Spleen (tissue), 11 donors: ENCODE measurements around the gene SKIDA1. TPM values are rescaled to one million over a fixed set of nuclear protein-coding genes. Genes with fewer than 3 reads are reported as not detected.

Source experiments
- DNase-seq: peaks from one replicate; pipeline ENCODE4 v3.0.0-alpha.2; 2020
- H3K27ac ChIP-seq, 8 donors: fragments of 200-600 bp; sonication (generic) in 7 of 8; 1 replicate in 4 of 8; 2 replicates in 4 of 8; pipeline versions ENCODE4 v1.5.0 to v1.8.0; 2016 to 2021; ENCODE audit warnings: inconsistent platforms in 4 of 8, mild to moderate bottlenecking in 4 of 8, moderate library complexity in 1 of 8
- H3K27me3 ChIP-seq, 7 donors: fragments of 200-600 bp; sonication (generic) in 6 of 7; replicated peaks in 1 of 7; 1 replicate in 4 of 7; 2 replicates in 3 of 7; pipeline versions ENCODE4 v1.5.0 to v1.8.0; 2016 to 2021; ENCODE audit warnings: inconsistent platforms in 3 of 7, mild to moderate bottlenecking in 1 of 7
- H3K36me3 ChIP-seq, 6 donors: fragments of 200-600 bp; sonication (generic) in 5 of 6; 1 replicate in 4 of 6; 2 replicates in 2 of 6; pipeline versions ENCODE4 v1.5.0 to v1.8.0; 2016 to 2021; ENCODE audit warnings: inconsistent platforms in 2 of 6
- H3K4me1 ChIP-seq, 6 donors: fragments of 200-600 bp; sonication (generic) in 5 of 6; 1 replicate in 3 of 6; 2 replicates in 3 of 6; pipeline versions ENCODE4 v1.5.0 to v1.8.0; 2016 to 2021; ENCODE audit warnings: inconsistent platforms in 3 of 6
- H3K4me3 ChIP-seq, 8 donors: fragments of 200-600 bp; sonication (generic) in 7 of 8; 1 replicate in 4 of 8; 2 replicates in 4 of 8; pipeline versions ENCODE4 v1.5.0 to v1.8.0; 2016 to 2021; ENCODE audit warnings: inconsistent platforms in 4 of 8, mild to moderate bottlenecking in 4 of 8, moderate library complexity in 2 of 8
- H3K9me3 ChIP-seq, 8 donors: fragments of 200-600 bp; sonication (generic) in 7 of 8; 1 replicate in 4 of 8; 2 replicates in 4 of 8; pipeline versions ENCODE4 v1.5.0 to v1.8.0; 2016 to 2021; ENCODE audit warnings: inconsistent platforms in 4 of 8
- POLR2A ChIP-seq, 3 donors: fragments of 450-650 bp; IDR thresholded peaks; one replicate each; pipeline ENCODE4 v1.5.1; 2017; ENCODE audit warnings: antibody characterized with exemption in 3 of 3, mild to moderate bottlenecking in 1 of 3
- POLR2AphosphoS5 ChIP-seq, 3 donors: sonication (generic); formaldehyde crosslinking; IDR thresholded peaks; one replicate each; pipeline ENCODE4 v1.5.1; 2017; ENCODE audit warnings: antibody characterized with exemption in 3 of 3
- WGBS, 5 donors: extraction: QIAGEN DNeasy Blood & Tissue Kit in 3 of 5; methylation state at CpG; one replicate each; pipeline versions ENCODE4 v1.1.5 to v1.1.7; 2013 to 2018; 5-methylcytosine and 5-hydroxymethylcytosine counted together
- intact Hi-C: fragments of 100-400 bp; cut with DNase I; formaldehyde crosslinking; loops from one replicate; pipeline ENCODE4 v1.15.0; 2023; ENCODE audit warnings: low total_unique reads
- polyA plus RNA-seq, 3 donors: library from polyadenylated mRNA; stranded (reverse); fragments of 200-250 nt; gene quantifications; one replicate each; pipeline ENCODE4 v1.2.1, GENCODE V29; 2013
- total RNA-seq, 7 donors: library from RNA; depleted of rRNA in 3 of 7; stranded (reverse); fragments of >200 nt in 3 of 7; fragmentation: NEBNext Ultra II Directional in 4 of 7; extraction: Animal tissue kit (Norgen Biotek cat#: 25700) in 4 of 7; gene quantifications; one replicate each; pipeline versions ENCODE4 v1.1.0 to v1.2.1, GENCODE V29; 2016 to 2021
- TF ChIP-seq, protein P1 (sequence below), 11 experiments: fragments of 200-600 bp in 7 of 11; fragments of 450-650 bp in 4 of 11; sonication (generic) in 4 of 11; IDR thresholded peaks in 8 of 11; conservative IDR thresholded peaks in 3 of 11; 1 replicate in 7 of 11; 2 replicates in 4 of 11; pipeline versions ENCODE4 v1.4.0 to v1.8.0; 2016 to 2021; ENCODE audit warnings: antibody characterized with exemption in 11 of 11, inconsistent platforms in 4 of 11, mild to moderate bottlenecking in 1 of 11
- donor health status: healthy with polysubstance abuse.
- donor health status: DM: no; HTN: no; CAD: no; lungs with moderate emphysema.
- donor health status: DM: no; HTN: no; CAD: no.
- donor health status: Bipolar disorder and iron deficiency.
- donor health status: healthy.
- donor health status: DM: no; HTN: no; CAD: no.
- donor health status: DM: yes; HTN: yes; CAD: no.

SKIDA1 gene
- total and polyA plus RNA-seq, 10 donors: 0.14 to 0.91 (median 0.44) TPM; not detected in 1

DNA sequence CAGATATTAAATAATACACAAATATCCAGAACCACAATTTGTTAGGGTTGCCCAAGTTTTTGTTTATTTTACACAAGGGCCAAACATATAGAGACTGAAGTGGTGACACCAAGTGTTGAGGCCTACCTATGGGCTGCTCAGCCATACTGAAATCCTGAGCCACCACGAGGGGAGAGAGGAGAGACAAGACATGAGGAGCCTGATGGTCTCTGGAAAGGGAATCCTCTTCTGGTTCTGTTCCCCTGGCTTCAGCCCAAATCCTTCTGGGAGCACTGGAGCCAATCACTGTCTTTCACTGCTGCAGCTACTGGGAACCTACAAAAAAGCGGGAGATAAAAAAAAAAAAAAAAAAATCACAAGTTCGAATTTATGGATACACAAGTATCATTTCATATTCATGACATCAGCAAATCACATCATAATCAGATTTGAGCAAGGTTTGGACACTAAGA, 1.9 kb downstream of the SKIDA1 start:
- intact Hi-C loops: no loop called here
- Histone ChIP-seq H3K36me3 (no peaks in the 10 kb centered on the region), H3K9me3 (no peaks in the 10 kb centered on the region), H3K27me3 (peaks cover 0 to 99% (median 25%) of the 10 kb centered on the region in 7 donors), H3K4me1 (peaks cover 0 to 78% (median 45%) of the 10 kb centered on the region in 6 donors), H3K4me3 (no peak overlapping the region), H3K27ac (peak overlapping the region in 2 of 8 donors; percentile 94 to 97)
- TF ChIP-seq POLR2A (IDR thresholded peaks at IDR 0.05): no peak
- TF ChIP-seq POLR2AphosphoS5 (IDR thresholded peaks at IDR 0.05): no peak
- TF ChIP-seq, protein P1, sequence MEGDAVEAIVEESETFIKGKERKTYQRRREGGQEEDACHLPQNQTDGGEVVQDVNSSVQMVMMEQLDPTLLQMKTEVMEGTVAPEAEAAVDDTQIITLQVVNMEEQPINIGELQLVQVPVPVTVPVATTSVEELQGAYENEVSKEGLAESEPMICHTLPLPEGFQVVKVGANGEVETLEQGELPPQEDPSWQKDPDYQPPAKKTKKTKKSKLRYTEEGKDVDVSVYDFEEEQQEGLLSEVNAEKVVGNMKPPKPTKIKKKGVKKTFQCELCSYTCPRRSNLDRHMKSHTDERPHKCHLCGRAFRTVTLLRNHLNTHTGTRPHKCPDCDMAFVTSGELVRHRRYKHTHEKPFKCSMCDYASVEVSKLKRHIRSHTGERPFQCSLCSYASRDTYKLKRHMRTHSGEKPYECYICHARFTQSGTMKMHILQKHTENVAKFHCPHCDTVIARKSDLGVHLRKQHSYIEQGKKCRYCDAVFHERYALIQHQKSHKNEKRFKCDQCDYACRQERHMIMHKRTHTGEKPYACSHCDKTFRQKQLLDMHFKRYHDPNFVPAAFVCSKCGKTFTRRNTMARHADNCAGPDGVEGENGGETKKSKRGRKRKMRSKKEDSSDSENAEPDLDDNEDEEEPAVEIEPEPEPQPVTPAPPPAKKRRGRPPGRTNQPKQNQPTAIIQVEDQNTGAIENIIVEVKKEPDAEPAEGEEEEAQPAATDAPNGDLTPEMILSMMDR (IDR thresholded peaks at IDR 0.05 in 8 of 11, conservative IDR thresholded peaks at IDR 0.05 in 3 of 11): no peak
- WGBS, 5 donors: 61 to 76% (median 69%) methylated on average over 3 of the region's 3 CpGs
- DNase-seq: no peak

DNA sequence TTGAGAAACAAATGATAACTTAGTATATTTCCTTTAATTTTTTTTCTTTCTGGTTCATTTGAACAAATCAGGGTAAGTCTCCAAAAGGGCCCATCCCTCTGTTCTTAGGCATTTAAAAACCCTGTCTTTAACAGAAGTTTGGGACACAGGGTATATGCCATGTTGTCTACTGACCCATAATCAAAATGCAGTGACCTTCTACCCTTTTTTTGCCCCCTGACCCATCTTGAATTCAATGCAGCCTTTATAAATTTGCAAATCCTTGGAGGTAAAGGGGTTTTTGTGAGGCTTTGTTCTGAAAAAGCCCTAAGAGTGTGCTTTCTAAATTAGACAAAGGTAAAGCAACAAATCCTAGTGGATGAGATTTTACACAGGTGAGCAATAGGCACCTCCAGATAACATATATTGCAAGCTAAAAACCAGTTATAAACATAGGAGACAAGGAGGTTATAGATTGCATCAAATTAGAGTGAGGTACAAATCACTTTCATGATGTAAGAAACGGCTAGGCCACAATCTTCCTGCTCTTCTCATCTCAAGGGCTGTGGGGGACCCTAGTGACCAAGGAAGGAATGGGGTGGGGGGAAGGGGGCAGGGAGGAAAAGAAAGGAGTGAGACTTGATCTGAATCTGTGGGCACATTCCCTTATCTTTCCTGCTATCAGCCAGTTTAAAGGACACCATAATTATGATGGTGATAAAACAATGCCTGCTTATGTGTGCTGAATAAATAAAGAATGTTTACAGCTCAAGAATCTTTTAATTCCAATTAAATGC, 2.7 kb downstream of the SKIDA1 start:
- no peak for DNase-seq
- Histone ChIP-seq H3K4me3 (no peak overlapping the region), H3K4me1 (peaks cover 2 to 78% (median 49%) of the 10 kb centered on the region in 6 donors), H3K36me3 (no peaks in the 10 kb centered on the region), H3K27ac (no peak overlapping the region), H3K9me3 (no peaks in the 10 kb centered on the region), H3K27me3 (peaks cover 0 to 99% (median 33%) of the 10 kb centered on the region in 7 donors)
- intact Hi-C loops: no loop called here
- 50 to 78% (median 60%) methylated on average over 1 of the region's 1 CpG for WGBS, 5 donors
- TF ChIP-seq, protein P1 (IDR thresholded peaks at IDR 0.05 in 8 of 11, conservative IDR thresholded peaks at IDR 0.05 in 3 of 11): no peak
- TF ChIP-seq POLR2AphosphoS5 (IDR thresholded peaks at IDR 0.05) (no peak), POLR2A (IDR thresholded peaks at IDR 0.05) (no peak)

DNA sequence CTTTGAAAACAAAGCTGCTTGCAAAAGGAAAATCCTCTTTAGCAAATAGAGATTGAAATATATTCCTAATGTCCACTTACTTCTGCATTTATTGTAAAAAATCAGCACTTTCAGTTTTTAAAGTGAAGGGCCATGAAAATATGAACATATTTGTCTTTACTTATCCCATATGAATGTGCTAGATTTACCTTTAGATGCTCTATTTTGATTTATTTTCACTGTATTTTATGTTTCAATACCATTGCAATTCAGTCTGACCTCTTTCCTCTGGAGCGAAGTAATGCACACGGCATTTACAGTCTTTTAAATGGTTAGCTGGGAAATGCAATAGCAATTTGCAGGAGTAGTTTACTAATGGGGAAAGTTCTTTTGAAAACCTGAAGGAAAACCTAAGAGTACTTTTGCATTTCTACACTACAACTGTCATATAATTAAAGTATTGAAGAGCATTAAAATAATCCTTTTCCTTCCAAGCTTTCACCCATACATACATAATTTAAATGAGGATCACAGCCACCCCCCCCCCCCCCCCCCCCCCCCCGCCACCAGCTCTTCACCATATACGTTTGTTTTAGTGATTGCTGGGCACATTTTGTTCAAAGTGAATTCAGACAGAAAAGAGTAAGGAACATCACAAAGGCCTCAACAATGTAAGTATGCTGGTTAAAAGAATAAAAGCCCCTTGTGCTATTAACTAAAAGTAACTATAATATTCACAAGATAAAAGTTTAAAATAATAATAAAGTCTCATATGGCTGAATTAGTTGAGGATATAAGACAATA, 3.5 kb downstream of the SKIDA1 start:
- no peak overlapping the region for H3K27ac ChIP-seq
- TF ChIP-seq, protein P1 (IDR thresholded peaks at IDR 0.05 in 8 of 11, conservative IDR thresholded peaks at IDR 0.05 in 3 of 11): no peak
- TF ChIP-seq POLR2AphosphoS5 (IDR thresholded peaks at IDR 0.05): no peak
- TF ChIP-seq POLR2A (IDR thresholded peaks at IDR 0.05): no peak
- intact Hi-C loops: no loop called here
- peaks cover 0 to 99% (median 41%) of the 10 kb centered on the region in 7 donors for H3K27me3 ChIP-seq
- H3K36me3 ChIP-seq: no peaks in the 10 kb centered on the region
- no peaks in the 10 kb centered on the region for H3K9me3 ChIP-seq
- H3K4me1 ChIP-seq: peaks cover 7 to 77% (median 53%) of the 10 kb centered on the region in 6 donors
- WGBS, 5 donors: 76 to 86% (median 79%) methylated on average over 4 of the region's 4 CpGs
- DNase-seq: no peak
- H3K4me3 ChIP-seq: no peak overlapping the region

DNA sequence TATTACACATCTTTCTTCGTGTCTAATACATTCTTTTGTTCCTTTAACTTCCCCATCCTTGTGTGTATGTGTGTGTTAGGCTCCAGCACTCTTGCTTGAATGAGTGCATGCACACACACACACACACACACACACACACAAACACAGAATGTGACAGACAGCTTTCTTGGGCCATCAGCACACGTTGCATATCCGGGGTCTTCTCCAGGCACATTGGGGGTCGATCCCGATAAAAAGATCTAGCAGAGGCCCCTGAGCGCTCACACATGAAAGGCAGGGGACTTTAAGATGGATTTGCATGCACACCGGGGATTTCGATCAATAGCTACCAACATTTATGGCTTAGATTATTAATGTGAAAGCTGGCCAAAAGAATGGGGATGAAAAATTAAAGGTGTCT, 4.5 kb downstream of the SKIDA1 start:
- Histone ChIP-seq H3K27ac (no peak overlapping the region), H3K36me3 (no peaks in the 10 kb centered on the region), H3K27me3 (peaks cover 0 to 99% (median 46%) of the 10 kb centered on the region in 7 donors), H3K9me3 (no peaks in the 10 kb centered on the region), H3K4me1 (peaks cover 10 to 74% (median 53%) of the 10 kb centered on the region in 6 donors), H3K4me3 (no peak overlapping the region)
- TF ChIP-seq POLR2A (IDR thresholded peaks at IDR 0.05): no peak
- no peak for TF ChIP-seq POLR2AphosphoS5 (IDR thresholded peaks at IDR 0.05)
- TF ChIP-seq, protein P1 (IDR thresholded peaks at IDR 0.05 in 8 of 11, conservative IDR thresholded peaks at IDR 0.05 in 3 of 11): no peak
- 77 to 85% (median 81%) methylated on average over 8 of the region's 8 CpGs for WGBS, 5 donors
- intact Hi-C loops: no loop called here
- DNase-seq: no peak
